Smooth muscle cell (in vitro differentiated cells): ENCODE data around the gene NEDD1. TPM values are rescaled to one million over a fixed set of nuclear protein-coding genes. Genes with fewer than 3 reads are reported as not detected.

Experiments
- DNase-seq: peaks from one replicate; lab custom pipeline; 2025; ENCODE audit not compliant: unreplicated experiment; lab: John Stamatoyannopoulos, UW
- H2AFZ ChIP-seq: fragments of 200-600 bp; sonication (generic); 2 replicates; pipeline ENCODE4 v1.6.0; 2016; ENCODE audit warnings: antibody characterized with exemption, low read depth, mild to moderate bottlenecking
- H3F3A ChIP-seq: fragments of 200-600 bp; sonication (generic); 2 replicates; pipeline ENCODE4 v1.6.0; 2017; ENCODE audit warnings: antibody characterized with exemption, low read depth
- H3K27ac ChIP-seq: fragments of 200-600 bp; sonication (generic); 2 replicates; pipeline ENCODE4 v1.5.1; 2016; ENCODE audit warnings: low read depth, mild to moderate bottlenecking
- H3K27me3 ChIP-seq: fragments of 200-600 bp; sonication (generic); 2 replicates; pipeline ENCODE4 v1.6.1; 2016; ENCODE audit warnings: low read depth, mild to moderate bottlenecking
- H3K36me3 ChIP-seq: fragments of 200-600 bp; sonication (generic); 2 replicates; pipeline ENCODE4 v1.5.1; 2016; ENCODE audit warnings: low read depth
- H3K4me1 ChIP-seq: fragments of 200-600 bp; sonication (generic); 2 replicates; pipeline ENCODE4 v1.5.1; 2016; ENCODE audit warnings: low read depth
- H3K4me2 ChIP-seq: fragments of 200-600 bp; sonication (generic); 2 replicates; pipeline ENCODE4 v1.6.0; 2016; ENCODE audit warnings: mild to moderate bottlenecking
- H3K4me3 ChIP-seq: fragments of 200-600 bp; sonication (generic); 2 replicates; pipeline ENCODE4 v1.5.1; 2016; ENCODE audit warnings: mild to moderate bottlenecking
- H3K79me2 ChIP-seq: fragments of 200-600 bp; sonication (generic); 2 replicates; pipeline ENCODE4 v1.6.0; 2016; ENCODE audit warnings: low read depth, mild to moderate bottlenecking
- H3K9ac ChIP-seq: fragments of 200-600 bp; sonication (generic); 2 replicates; pipeline ENCODE4 v1.6.0; 2016; ENCODE audit warnings: low read depth
- H3K9me3 ChIP-seq: fragments of 200-600 bp; sonication (generic); replicated peaks from 2 replicates; pipeline ENCODE4 v1.5.1; 2016; ENCODE audit warnings: low read depth
- H4K20me1 ChIP-seq: fragments of 200-600 bp; sonication (generic); 2 replicates; pipeline ENCODE4 v1.6.0; 2016; ENCODE audit warnings: low read depth
- WGBS: methylation state at CpG from one replicate; pipeline ENCODE4 v1.1.7; 2016; ENCODE audit warnings: low lambda C conversion rate; 5-methylcytosine and 5-hydroxymethylcytosine counted together
- polyA plus RNA-seq: library from polyadenylated mRNA; unstranded; fragments of >200 nt; fragmentation: Nextera tagmentation; extraction: Ambion mirVana; gene quantifications from 2 replicates; pipeline ENCODE4 v1.2.1, GENCODE V29; 2016
- small RNA-seq: library from RNA; depleted of rRNA; stranded (forward); fragments of <200 nt; gene quantifications from one replicate; pipeline ENCODE3, GENCODE V24; 2014
- total RNA-seq: library from RNA; depleted of rRNA; stranded (reverse); fragments of >200 nt; gene quantifications from 2 replicates; pipeline ENCODE4 v1.2.3, GENCODE V29; 2014
- TF ChIP-seq, protein P1 (sequence below): fragments of 200-600 bp; sonication (generic); IDR thresholded peaks from 2 replicates; pipeline ENCODE4 v1.5.1; 2017; ENCODE audit warnings: borderline replicate concordance, mild to moderate bottlenecking, antibody characterized with exemption; ENCODE audit not compliant: insufficient read depth, poor library complexity, severe bottlenecking

NEDD1 gene
- total and polyA plus RNA-seq, 2 experiments from 2014 or later, result 20.6 to 54.0 TPM

- H3F3A ChIP-seq, result no peaks in the 10 kb centered on the region
- H3K9ac ChIP-seq, result no peak overlapping the region
- no peaks in the 10 kb centered on the region for H3K27me3 ChIP-seq
- no peak overlapping the region for H3K4me2 ChIP-seq
- no peak for DNase-seq
- TF ChIP-seq, protein P1, sequence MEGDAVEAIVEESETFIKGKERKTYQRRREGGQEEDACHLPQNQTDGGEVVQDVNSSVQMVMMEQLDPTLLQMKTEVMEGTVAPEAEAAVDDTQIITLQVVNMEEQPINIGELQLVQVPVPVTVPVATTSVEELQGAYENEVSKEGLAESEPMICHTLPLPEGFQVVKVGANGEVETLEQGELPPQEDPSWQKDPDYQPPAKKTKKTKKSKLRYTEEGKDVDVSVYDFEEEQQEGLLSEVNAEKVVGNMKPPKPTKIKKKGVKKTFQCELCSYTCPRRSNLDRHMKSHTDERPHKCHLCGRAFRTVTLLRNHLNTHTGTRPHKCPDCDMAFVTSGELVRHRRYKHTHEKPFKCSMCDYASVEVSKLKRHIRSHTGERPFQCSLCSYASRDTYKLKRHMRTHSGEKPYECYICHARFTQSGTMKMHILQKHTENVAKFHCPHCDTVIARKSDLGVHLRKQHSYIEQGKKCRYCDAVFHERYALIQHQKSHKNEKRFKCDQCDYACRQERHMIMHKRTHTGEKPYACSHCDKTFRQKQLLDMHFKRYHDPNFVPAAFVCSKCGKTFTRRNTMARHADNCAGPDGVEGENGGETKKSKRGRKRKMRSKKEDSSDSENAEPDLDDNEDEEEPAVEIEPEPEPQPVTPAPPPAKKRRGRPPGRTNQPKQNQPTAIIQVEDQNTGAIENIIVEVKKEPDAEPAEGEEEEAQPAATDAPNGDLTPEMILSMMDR, result no peak
- no peak overlapping the region for H3K27ac ChIP-seq
- no peaks in the 10 kb centered on the region for H3K79me2 ChIP-seq
- no peak overlapping the region for H3K4me3 ChIP-seq
- H3K36me3 ChIP-seq, result no peaks in the 10 kb centered on the region
- no peaks in the 10 kb centered on the region for H3K4me1 ChIP-seq
- H4K20me1 ChIP-seq, result no peaks in the 10 kb centered on the region
- H3K9me3 ChIP-seq, result no peaks in the 10 kb centered on the region
- 92% methylated on average over 7 of the region's 7 CpGs for WGBS
- no peak overlapping the region for H2AFZ ChIP-seq
These were observed 90.9 kb downstream of the NEDD1 start for GRCh38 chr12:96997797-96998484.

DNA sequence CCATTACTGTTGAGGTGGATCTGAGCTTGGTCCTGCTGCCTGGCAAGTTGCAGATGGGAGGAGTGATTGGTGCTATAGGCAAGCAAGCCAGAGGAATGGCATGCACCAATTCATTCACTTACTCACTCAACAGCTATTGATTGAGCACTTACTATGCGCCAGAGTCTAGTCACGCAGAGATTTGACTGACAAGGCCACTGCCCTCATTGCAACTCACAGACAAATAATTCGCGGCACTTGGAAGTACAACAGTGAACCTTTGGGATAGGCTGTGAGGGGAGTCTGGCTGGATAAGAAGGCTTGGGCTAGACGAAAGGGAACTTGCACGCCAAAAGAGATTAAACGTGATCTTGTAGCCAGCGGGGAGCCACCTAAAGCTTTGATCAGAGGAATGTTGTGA is 96.2 kb downstream of the NEDD1 start:
- no peak overlapping the region for H3K4me3 ChIP-seq
- no peaks in the 10 kb centered on the region for H3K9me3 ChIP-seq
- no peak overlapping the region for H3K9ac ChIP-seq

More for the DNA sequence above, 96.2 kb downstream of the NEDD1 start:
- H3F3A ChIP-seq, result no peaks in the 10 kb centered on the region
- no peak overlapping the region for H2AFZ ChIP-seq
- no peaks in the 10 kb centered on the region for H4K20me1 ChIP-seq
- H3K36me3 ChIP-seq, result no peaks in the 10 kb centered on the region
- no peak overlapping the region for H3K27ac ChIP-seq
- TF ChIP-seq, protein P1, result no peak
- no peak overlapping the region for H3K4me2 ChIP-seq
- 94% methylated on average over 8 of the region's 8 CpGs for WGBS
- no peak for DNase-seq
- H3K27me3 ChIP-seq, result no peaks in the 10 kb centered on the region
- H3K79me2 ChIP-seq, result no peaks in the 10 kb centered on the region
- peaks cover 20% of the 10 kb centered on the region for H3K4me1 ChIP-seq

Small RNA genes within 50 kb of the gene (small RNA-seq; reads per million reads assigned to genes)
- not detected for gene RF00019
